Heart left ventricle (tissue), 16 donors: Measurements from ENCODE around the gene SH3BGR. TPM values are rescaled to one million over a fixed set of nuclear protein-coding genes. Genes with fewer than 3 reads are reported as not detected.

ENCODE experiments used
- ATAC-seq, 4 donors: fragments of 200-7000 bp; cut with Tn5 transposase; one replicate each; pipeline ENCODE4 v1.9.1; 2020 to 2022; ENCODE audit warnings: moderate library complexity in 4 of 4, mild to moderate bottlenecking in 3 of 4, moderate number of reproducible peaks in 1 of 4
- DNase-seq, 5 donors: peaks; one replicate each; pipeline ENCODE4 v3.0.0-alpha.2; 2020
- H3K27ac ChIP-seq, 12 donors: fragments of 200-600 bp; sonication (generic) in 4 of 12; one replicate each; pipeline versions ENCODE4 v1.5.0 to v1.8.0; 2016 to 2022; ENCODE audit warnings: mild to moderate bottlenecking in 2 of 12
- H3K27me3 ChIP-seq, 9 donors: fragments of 200-600 bp; sonication (generic) in 2 of 9; one replicate each; pipeline versions ENCODE4 v1.5.1 to v1.8.0; 2016 to 2022; ENCODE audit warnings: mild to moderate bottlenecking in 3 of 9
- H3K36me3 ChIP-seq, 9 donors: fragments of 200-600 bp; sonication (generic) in 2 of 9; one replicate each; pipeline versions ENCODE4 v1.5.0 to v1.8.0; 2018 to 2022; ENCODE audit warnings: mild to moderate bottlenecking in 2 of 9
- H3K4me1 ChIP-seq, 12 donors: fragments of 200-600 bp; sonication (generic) in 4 of 12; one replicate each; pipeline versions ENCODE4 v1.5.0 to v1.8.0; 2016 to 2022; ENCODE audit warnings: mild to moderate bottlenecking in 3 of 12
- H3K4me3 ChIP-seq, 12 donors: fragments of 200-600 bp; sonication (generic) in 4 of 12; one replicate each; pipeline versions ENCODE4 v1.5.0 to v1.8.0; 2017 to 2022; ENCODE audit warnings: mild to moderate bottlenecking in 9 of 12, moderate library complexity in 4 of 12
- H3K9me3 ChIP-seq, 12 donors: fragments of 200-600 bp; sonication (generic) in 4 of 12; one replicate each; pipeline versions ENCODE4 v1.5.0 to v1.8.0; 2016 to 2022; ENCODE audit warnings: mild to moderate bottlenecking in 1 of 12
- CTCF ChIP-seq, 12 donors: fragments of 200-600 bp; sonication (generic) in 4 of 12; IDR thresholded peaks; one replicate each; pipeline versions ENCODE4 v1.5.0 to v1.8.0; 2018 to 2022; ENCODE audit warnings: antibody characterized with exemption in 12 of 12, mild to moderate bottlenecking in 5 of 12
- POLR2A ChIP-seq, 2 donors: fragments of 450-650 bp; IDR thresholded peaks; one replicate each; pipeline ENCODE4 v1.6.1; 2017; ENCODE audit warnings: antibody characterized with exemption in 2 of 2, mild to moderate bottlenecking in 2 of 2, moderate library complexity in 2 of 2
- WGBS, 4 donors: extraction: QIAGEN DNeasy Blood & Tissue Kit in 2 of 4; methylation state at CpG; one replicate each; pipeline versions ENCODE4 v1.1.5 to v1.1.7; 2013 to 2018; 5-methylcytosine and 5-hydroxymethylcytosine counted together
- intact Hi-C, 10 donors: fragments of 100-400 bp; cut with DNase I; formaldehyde crosslinking; loops; one replicate each; pipeline versions ENCODE4 v1.11.1 to v1.14.2; 2022
- polyA plus RNA-seq, 2 donors: library from polyadenylated mRNA; stranded (reverse); fragments of 200-250 nt; gene quantifications; one replicate each; pipeline ENCODE4 v1.2.3, GENCODE V29; 2013
- total RNA-seq, 9 donors: library from RNA; depleted of rRNA in 2 of 9; stranded (reverse); fragments of >200 nt in 2 of 9; fragmentation: NEBNext Ultra II Directional in 3 of 9; extraction: Animal tissue kit (Norgen Biotek cat#: 25700) in 3 of 9; gene quantifications; one replicate each; pipeline versions ENCODE4 v1.1.0 to v1.2.4, GENCODE V29; 2016 to 2023
- donor health status: ischemic (EF 13 %, LVEDD 7.1; RV severe dilation, severe dysfunction).
- donor health status: healthy with polysubstance abuse.
- donor health status: DM: no; HTN: yes; CAD: no.
- donor health status: DM: no; HTN: no; CAD: no.
- donor health status: ischemic (EF 25% LVEDD 6.9; RV normal size, moderate dysfunction).
- donor health status: ischemic (EF 25% LVEDD 5.7; RV mildly dilated, moderate dysfunction).
- donor health status: healthy.
- donor health status: DM: yes; HTN: yes; CAD: no.
- donor health status: ischemic (EF 35%, LVEDD 5.7; RV mildly dilated, moderate dysfunction).
- donor health status: nonischemic (EF 11% LVEDD 7.7; RV severe dilation, severe dysfunction).
- donor health status: DM: yes; HTN: yes; CAD: no.
- donor health status: PGD.
- donor health status: ischemic (EF 29% LVEDD 5.4; RV normal size, mild dysfunction).
- donor health status: nonischemic (EF 23%, LVEDD 6.1; RV moderate dilation, normal function).

The SH3BGR gene
- total and polyA plus RNA-seq, 11 donors, result 52.1 to 357 (median 135) TPM

GRCh38 chr21:39444421-39445180 is 7.2 kb upstream of the SH3BGR start:
- Histone ChIP-seq H3K36me3 (no peaks in the 10 kb centered on the region), H3K4me3 (peak overlapping the region; percentile 50 to 95 (median 85)), H3K4me1 (peaks cover 0 to 26% (median 11%) of the 10 kb centered on the region in 12 donors), H3K27me3 (no peaks in the 10 kb centered on the region), H3K9me3 (no peaks in the 10 kb centered on the region), H3K27ac (peak overlapping the region in 11 of 12 donors; percentile 85 to 99 (median 93))
- intact Hi-C loops, result loop anchor here in 8 of 10 donors (5.0 to 10.0 kb wide), 5 partner anchors 52 to 132 kb away; partner anchors contain the start of gene BRWD1 (in 6 of the 8)
- ATAC-seq (peak in 3 of 4 donors; percentile 12 to 17 (median 14)), DNase-seq (no peak)
- TF ChIP-seq CTCF (IDR thresholded peaks at IDR 0.05), result no peak
- TF ChIP-seq POLR2A (IDR thresholded peaks at IDR 0.05), result no peak
- 7 to 8% (median 7%) methylated on average over 14 to 15 of the region's 15 CpGs for WGBS, 4 donors

GRCh38 chr21:39445321-39446269 is 6.2 kb upstream of the SH3BGR start, which contains the start of gene LCA5L:
Gene LCA5L, minus strand, starts transcription at chr21:39445778. Its CDS starts 17,285 bp downstream, at chr21:39428493.
- Histone ChIP-seq H3K36me3 (no peaks in the 10 kb centered on the region), H3K9me3 (no peaks in the 10 kb centered on the region), H3K4me1 (peaks cover 0 to 26% (median 12%) of the 10 kb centered on the region in 12 donors), H3K4me3 (peak within 1 kb of the TSS; percentile 50 to 95 (median 85)), H3K27me3 (no peaks in the 10 kb centered on the region), H3K27ac (peak within 1 kb of the TSS; percentile 69 to 99 (median 93))
- ATAC-seq, result peak; percentile 82 to 93 (median 92)
- intact Hi-C loops, result loop anchor here in 7 of 10 donors (5.0 to 10.0 kb wide), 4 partner anchors 61 to 133 kb away; partner anchors contain the start of gene BRWD1 (in 5 of the 7)
- TF ChIP-seq POLR2A (IDR thresholded peaks at IDR 0.05), result peak; percentile 38 to 87
- TF ChIP-seq CTCF (IDR thresholded peaks at IDR 0.05), result peak in 4 of 12 donors; percentile 9 to 28 (median 18)
- WGBS, 4 donors, result 0 to 1% (median 1%) methylated on average over 42 to 83 of the region's 83 CpGs
- DNase-seq, result peak; percentile 92 to 97 (median 94)

GRCh38 chr21:39447264-39447663 is 4.5 kb upstream of the SH3BGR start:
- Histone ChIP-seq H3K9me3 (no peaks in the 10 kb centered on the region), H3K27ac (no peak overlapping the region), H3K36me3 (no peaks in the 10 kb centered on the region), H3K27me3 (no peaks in the 10 kb centered on the region), H3K4me1 (peaks cover 0 to 29% (median 13%) of the 10 kb centered on the region in 12 donors), H3K4me3 (no peak overlapping the region)
- intact Hi-C loops, result loop anchor here in 7 of 10 donors (5.0 to 10.0 kb wide), 4 partner anchors 62 to 135 kb away; partner anchors contain the start of gene BRWD1 (in 5 of the 7)
- WGBS, 4 donors, result 97 to 99% (median 98%) methylated on average over 7 of the region's 7 CpGs
- DNase-seq (no peak), ATAC-seq (no peak)
- TF ChIP-seq POLR2A (IDR thresholded peaks at IDR 0.05) (no peak), CTCF (IDR thresholded peaks at IDR 0.05) (no peak)
